DND-41 (cell line): ENCODE measurements around the gene NFIA.

ENCODE experiments used
- CTCF ChIP-seq: IDR thresholded peaks from 2 replicates; pipeline ENCODE4 v1.5.1; 2012; ENCODE audit warnings: borderline replicate concordance, low read length, moderate library complexity, mild to moderate bottlenecking; ENCODE audit not compliant: poor library complexity, severe bottlenecking; ENCODE audit errors: extremely low read depth
- EZH2 ChIP-seq: IDR thresholded peaks from 3 replicates; pipeline ENCODE4 v1.6.1; 2012; ENCODE audit warnings: borderline replicate concordance, low read depth, mild to moderate bottlenecking, moderate library complexity, low read length, inconsistent platforms; ENCODE audit not compliant: severe bottlenecking

GRCh38 chr1:61446531-61446991 is 364.2 kb downstream of the NFIA start:
- no peak for TF ChIP-seq CTCF
- no peak for TF ChIP-seq EZH2
